Measurements from ENCODE around the gene SPAG8.

Gene SPAG8

DNA sequence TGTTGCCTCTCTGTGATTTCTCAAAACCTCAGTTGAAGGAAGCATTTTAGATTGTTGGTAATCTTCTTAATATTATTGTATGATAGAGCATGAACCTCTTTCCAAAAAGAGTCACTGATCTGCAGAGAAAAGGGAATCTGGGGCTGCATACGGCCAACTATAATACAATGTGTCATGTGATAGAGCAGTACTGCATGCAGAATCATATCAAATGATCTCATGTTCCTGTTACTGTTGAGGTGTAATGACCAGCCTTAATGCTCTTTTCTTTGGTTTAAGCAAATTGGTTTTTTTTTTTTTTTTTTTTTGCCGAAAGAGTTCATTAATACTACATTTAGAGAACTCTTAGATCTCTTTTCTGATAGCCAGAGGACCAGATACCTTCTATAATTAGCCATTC lies 45.1 kb downstream of the SPAG8 start:
- Mint-ChIP-seq H3K4me1 (ENCODE audit: low read depth) (no peaks in the 10 kb centered on the region), H3K27ac (no peak overlapping the region), H3K4me3 (no peak overlapping the region), H3K9me3 (no peaks in the 10 kb centered on the region), H3K27me3 (no peaks in the 10 kb centered on the region), H3K36me3 (ENCODE audit: low read depth) (no peaks in the 10 kb centered on the region)
- intact Hi-C loops (cut with micrococcal nuclease): no loop called here

DNA sequence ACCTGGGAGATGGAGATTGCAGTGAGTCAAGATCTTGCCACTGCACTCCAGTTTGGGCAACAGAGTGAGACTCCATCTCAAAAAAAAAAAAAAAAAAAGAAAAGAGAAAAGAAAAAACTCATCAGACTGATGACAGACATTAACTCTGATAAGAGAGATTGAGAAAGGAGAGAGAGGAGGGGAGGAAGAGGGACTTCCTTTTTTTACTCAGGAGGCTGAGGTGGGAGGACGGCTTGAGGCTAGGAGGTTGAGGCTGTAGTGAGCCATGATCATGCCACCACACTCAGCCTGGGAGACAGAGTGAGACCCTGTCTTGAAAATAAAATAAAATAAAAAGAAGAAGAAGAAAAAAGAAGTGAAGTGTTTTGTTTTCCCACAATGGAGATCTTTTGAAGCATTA lies 48.3 kb downstream of the SPAG8 start:
- Mint-ChIP-seq H3K27ac (no peak overlapping the region), H3K27me3 (peaks cover 2% of the 10 kb centered on the region), H3K9me3 (no peaks in the 10 kb centered on the region), H3K4me1 (ENCODE audit: low read depth) (peaks cover 7% of the 10 kb centered on the region), H3K36me3 (ENCODE audit: low read depth) (no peaks in the 10 kb centered on the region), H3K4me3 (no peak overlapping the region)
- intact Hi-C loops (cut with micrococcal nuclease): no loop called here

DNA sequence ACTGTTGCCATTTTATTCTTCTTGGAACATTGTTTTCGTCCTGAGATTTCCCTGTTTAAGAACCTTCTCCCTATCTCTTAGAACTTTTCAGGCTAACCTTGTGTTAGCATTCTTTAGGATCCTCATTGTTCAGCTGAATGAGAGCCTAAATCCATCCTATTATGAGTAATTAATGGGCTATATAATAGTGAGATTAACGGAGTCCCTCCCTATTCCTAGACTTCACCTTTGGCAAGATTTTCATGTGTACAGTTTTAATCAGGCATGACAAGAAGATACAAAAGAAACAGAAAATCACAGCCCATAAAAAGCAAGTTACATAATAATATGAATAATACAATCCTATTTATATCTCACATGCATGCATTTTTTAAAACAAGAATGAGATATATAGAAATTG lies 48.9 kb downstream of the SPAG8 start:
- Mint-ChIP-seq H3K27ac (no peak overlapping the region), H3K4me3 (no peak overlapping the region), H3K36me3 (ENCODE audit: low read depth) (no peaks in the 10 kb centered on the region), H3K9me3 (no peaks in the 10 kb centered on the region), H3K27me3 (peaks cover 4% of the 10 kb centered on the region), H3K4me1 (ENCODE audit: low read depth) (peaks cover 12% of the 10 kb centered on the region)
- intact Hi-C loops (cut with micrococcal nuclease): no loop called here

DNA sequence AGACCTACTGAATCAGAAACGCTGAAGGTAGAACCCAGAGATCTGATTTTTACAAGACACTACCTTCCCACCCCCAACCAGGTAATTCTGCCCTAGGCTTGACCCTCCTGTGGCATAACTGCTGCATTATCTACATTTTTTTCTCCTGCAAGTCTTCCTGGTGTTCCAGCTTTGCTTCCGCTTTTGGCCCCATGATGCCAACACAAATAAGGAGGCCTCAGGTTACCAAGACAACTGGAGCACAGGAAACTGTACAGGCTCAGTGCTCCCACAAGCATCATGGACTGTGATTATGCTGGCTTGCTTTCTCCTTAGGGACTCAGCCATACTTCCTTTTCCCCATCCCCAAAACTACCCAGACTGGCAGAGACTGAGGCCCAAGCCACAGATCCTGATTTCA lies 51.4 kb downstream of the SPAG8 start:
- intact Hi-C loops (cut with micrococcal nuclease): no loop called here
- Mint-ChIP-seq H3K27ac (no peak overlapping the region), H3K4me1 (ENCODE audit: low read depth) (peaks cover 32% of the 10 kb centered on the region), H3K36me3 (ENCODE audit: low read depth) (no peaks in the 10 kb centered on the region), H3K4me3 (no peak overlapping the region), H3K27me3 (peaks cover 10% of the 10 kb centered on the region), H3K9me3 (no peaks in the 10 kb centered on the region)

DNA sequence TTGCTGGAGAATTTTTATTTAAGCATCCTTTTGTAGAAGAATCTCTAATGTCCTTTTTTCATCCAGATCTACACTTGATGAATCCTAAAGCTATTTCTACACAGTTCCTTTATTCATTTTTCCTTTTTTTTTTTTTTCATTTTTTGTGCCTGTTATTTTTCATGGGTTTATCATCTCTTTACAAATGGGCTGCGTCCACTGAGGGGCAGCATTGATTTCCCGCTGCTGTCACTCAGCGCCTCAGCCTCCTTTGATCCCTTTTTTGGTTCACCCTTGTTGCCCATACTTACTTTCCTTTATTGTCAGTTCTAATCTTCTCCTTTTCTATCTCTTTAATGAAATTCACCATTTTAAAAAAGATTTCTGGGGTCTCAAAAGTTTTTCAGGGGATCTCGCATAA lies 52.3 kb downstream of the SPAG8 start:
- Mint-ChIP-seq H3K9me3 (no peaks in the 10 kb centered on the region), H3K27ac (no peak overlapping the region), H3K27me3 (peaks cover 10% of the 10 kb centered on the region), H3K4me1 (ENCODE audit: low read depth) (peaks cover 33% of the 10 kb centered on the region), H3K36me3 (ENCODE audit: low read depth) (no peaks in the 10 kb centered on the region), H3K4me3 (no peak overlapping the region)
- intact Hi-C loops (cut with micrococcal nuclease): no loop called here
